Neural progenitor cell (in vitro differentiated cells): ENCODE measurements around the gene IL31RA. TPM values are rescaled to one million over a fixed set of nuclear protein-coding genes. Genes with fewer than 3 reads are reported as not detected.

Experiments
- DNase-seq: peaks from one replicate; pipeline ENCODE4 v3.0.0-alpha.2; 2016; ENCODE audit warnings: low spot score
- H2AFZ ChIP-seq: fragments of 200-600 bp; sonication (generic); replicated peaks from 2 replicates; pipeline ENCODE4 v1.6.1; 2016; ENCODE audit warnings: antibody characterized with exemption
- H3F3A ChIP-seq: fragments of 200-600 bp; sonication (generic); 2 replicates; pipeline ENCODE4 v1.6.1; 2016; ENCODE audit warnings: antibody characterized with exemption, low read depth
- H3K27ac ChIP-seq: fragments of 200-600 bp; sonication (generic); 2 replicates; pipeline ENCODE4 v1.5.1; 2016; ENCODE audit warnings: mild to moderate bottlenecking
- H3K27me3 ChIP-seq: fragments of 200-600 bp; sonication (generic); 2 replicates; pipeline ENCODE4 v1.6.1; 2016; ENCODE audit warnings: mild to moderate bottlenecking, moderate library complexity
- H3K36me3 ChIP-seq: fragments of 200-600 bp; sonication (generic); 2 replicates; pipeline ENCODE4 v1.5.1; 2016
- H3K4me1 ChIP-seq: fragments of 200-600 bp; sonication (generic); 2 replicates; pipeline ENCODE4 v1.6.1; 2016; ENCODE audit warnings: mixed run types
- H3K4me2 ChIP-seq: fragments of 200-600 bp; sonication (generic); 2 replicates; pipeline ENCODE4 v1.6.1; 2016
- H3K4me3 ChIP-seq: fragments of 200-600 bp; sonication (generic); 2 replicates; pipeline ENCODE4 v1.5.1; 2016
- H3K79me2 ChIP-seq: fragments of 200-600 bp; sonication (generic); 2 replicates; pipeline ENCODE4 v1.6.1; 2016; ENCODE audit warnings: low read depth
- H3K9ac ChIP-seq: fragments of 200-600 bp; sonication (generic); 2 replicates; pipeline ENCODE4 v1.6.1; 2016
- H3K9me3 ChIP-seq: fragments of 200-600 bp; sonication (generic); 2 replicates; pipeline ENCODE4 v1.5.1; 2016; ENCODE audit warnings: low read depth
- H4K20me1 ChIP-seq: fragments of 200-600 bp; sonication (generic); 2 replicates; pipeline ENCODE4 v1.6.1; 2016; ENCODE audit warnings: low read depth
- H3K27ac Mint-ChIP-seq: 3 replicates; pipeline ENCODE4 v1.8.0; 2021; ENCODE audit warnings: mixed read lengths
- H3K27me3 Mint-ChIP-seq: 2 replicates; pipeline ENCODE4 v1.8.0; 2022; ENCODE audit warnings: low read depth, mild to moderate bottlenecking, inconsistent platforms, moderate library complexity, mixed read lengths; ENCODE audit not compliant: insufficient read depth
- H3K36me3 Mint-ChIP-seq: 3 replicates; pipeline ENCODE4 v1.8.0; 2021; ENCODE audit warnings: mixed read lengths
- H3K4me1 Mint-ChIP-seq: 3 replicates; pipeline ENCODE4 v1.8.0; 2021; ENCODE audit warnings: mixed read lengths
- H3K4me3 Mint-ChIP-seq: 3 replicates; pipeline ENCODE4 v1.8.0; 2021; ENCODE audit warnings: mild to moderate bottlenecking, moderate library complexity, mixed read lengths
- H3K9me3 Mint-ChIP-seq: 3 replicates; pipeline ENCODE4 v1.8.0; 2020; ENCODE audit warnings: mixed read lengths
- EZH2 ChIP-seq: fragments of 200-600 bp; sonication (generic); IDR thresholded peaks from 2 replicates; pipeline ENCODE4 v1.6.1; 2017; ENCODE audit warnings: antibody characterized with exemption, mild to moderate bottlenecking, moderate library complexity
- EZH2phosphoT487 ChIP-seq: fragments of 200-600 bp; sonication (generic); IDR thresholded peaks from 2 replicates; pipeline ENCODE4 v1.6.1; 2017; ENCODE audit warnings: antibody characterized with exemption
- total RNA-seq: library from RNA; depleted of rRNA; stranded (reverse); fragments of >200 nt; gene quantifications from 2 replicates; pipeline ENCODE4 v1.2.3, GENCODE V29; 2015; ENCODE audit warnings: low replicate concordance
- TF ChIP-seq, protein P1 (sequence below): fragments of 200-600 bp; sonication (generic); IDR thresholded peaks from 2 replicates; pipeline ENCODE4 v1.5.1; 2017; ENCODE audit warnings: antibody characterized with exemption, mild to moderate bottlenecking

IL31RA gene
- total RNA-seq, 1 donor from 2014 or later, result not detected

GRCh38 chr5:55856516-55857246 is 5.5 kb downstream of the IL31RA start:
- no peaks in the 10 kb centered on the region for H3K9me3 Mint-ChIP-seq
- no peaks in the 10 kb centered on the region for H3K9me3 ChIP-seq
- H3K36me3 ChIP-seq, result no peaks in the 10 kb centered on the region
- no peaks in the 10 kb centered on the region for H3K79me2 ChIP-seq
- no peaks in the 10 kb centered on the region for H3K36me3 Mint-ChIP-seq
- H3K9ac ChIP-seq, result no peak overlapping the region
- no peak for DNase-seq
- no peaks in the 10 kb centered on the region for H3K27me3 ChIP-seq
- TF ChIP-seq EZH2phosphoT487 (no peak), EZH2 (no peak)
- TF ChIP-seq, protein P1, sequence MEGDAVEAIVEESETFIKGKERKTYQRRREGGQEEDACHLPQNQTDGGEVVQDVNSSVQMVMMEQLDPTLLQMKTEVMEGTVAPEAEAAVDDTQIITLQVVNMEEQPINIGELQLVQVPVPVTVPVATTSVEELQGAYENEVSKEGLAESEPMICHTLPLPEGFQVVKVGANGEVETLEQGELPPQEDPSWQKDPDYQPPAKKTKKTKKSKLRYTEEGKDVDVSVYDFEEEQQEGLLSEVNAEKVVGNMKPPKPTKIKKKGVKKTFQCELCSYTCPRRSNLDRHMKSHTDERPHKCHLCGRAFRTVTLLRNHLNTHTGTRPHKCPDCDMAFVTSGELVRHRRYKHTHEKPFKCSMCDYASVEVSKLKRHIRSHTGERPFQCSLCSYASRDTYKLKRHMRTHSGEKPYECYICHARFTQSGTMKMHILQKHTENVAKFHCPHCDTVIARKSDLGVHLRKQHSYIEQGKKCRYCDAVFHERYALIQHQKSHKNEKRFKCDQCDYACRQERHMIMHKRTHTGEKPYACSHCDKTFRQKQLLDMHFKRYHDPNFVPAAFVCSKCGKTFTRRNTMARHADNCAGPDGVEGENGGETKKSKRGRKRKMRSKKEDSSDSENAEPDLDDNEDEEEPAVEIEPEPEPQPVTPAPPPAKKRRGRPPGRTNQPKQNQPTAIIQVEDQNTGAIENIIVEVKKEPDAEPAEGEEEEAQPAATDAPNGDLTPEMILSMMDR, result no peak
- no peak overlapping the region for H3K27ac ChIP-seq
- peaks cover 3% of the 10 kb centered on the region for H3K4me1 Mint-ChIP-seq
- no peak overlapping the region for H2AFZ ChIP-seq
- no peak overlapping the region for H3K4me2 ChIP-seq
- no peak overlapping the region for H3K4me3 Mint-ChIP-seq
- no peak overlapping the region for H3K4me3 ChIP-seq
- H3K27me3 Mint-ChIP-seq, result peaks cover 4% of the 10 kb centered on the region
- no peaks in the 10 kb centered on the region for H3K4me1 ChIP-seq
- H3K27ac Mint-ChIP-seq, result no peak overlapping the region
- H3F3A ChIP-seq, result no peaks in the 10 kb centered on the region
- no peaks in the 10 kb centered on the region for H4K20me1 ChIP-seq

DNA sequence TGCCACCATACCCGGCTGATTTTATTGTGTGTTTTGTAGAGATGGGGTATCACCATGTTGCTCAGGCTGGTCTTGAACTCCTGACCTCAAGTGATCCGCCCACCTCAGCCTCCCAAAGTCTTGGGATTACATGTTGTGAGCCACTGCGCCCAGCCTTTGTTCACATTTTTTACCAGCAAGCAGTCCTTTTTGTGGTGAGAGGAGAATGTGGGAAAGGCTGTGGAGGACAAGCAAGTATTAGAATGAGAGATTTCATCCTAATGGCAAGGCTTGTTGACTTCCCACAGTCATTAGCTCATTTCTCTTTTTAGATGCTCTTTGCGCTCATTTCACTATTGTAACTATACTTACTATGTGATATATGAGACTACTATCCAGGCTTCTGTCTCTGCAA is 6.1 kb downstream of the IL31RA start:
- Mint-ChIP-seq H3K4me1 (peaks cover 3% of the 10 kb centered on the region), H3K27me3 (peaks cover 4% of the 10 kb centered on the region)
- no peaks in the 10 kb centered on the region for H3K27me3 ChIP-seq

DNA sequence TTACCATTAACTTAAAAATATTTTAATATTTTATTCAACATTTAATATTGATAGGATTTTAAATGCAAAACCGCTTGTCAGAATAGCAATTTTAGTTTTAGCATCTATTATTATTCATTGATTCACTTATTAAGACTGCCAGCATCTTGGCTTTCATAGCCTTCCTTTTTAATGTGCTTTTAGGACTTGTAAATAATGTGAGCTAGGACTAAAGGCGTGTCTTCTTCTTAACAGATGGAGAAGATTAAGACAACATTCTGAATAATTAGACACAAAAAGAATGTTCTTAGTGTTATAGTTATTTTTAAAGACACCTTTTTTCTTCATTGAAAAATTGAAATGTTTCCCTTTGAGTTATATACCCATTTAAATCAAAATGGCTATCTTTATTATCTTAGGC is 6.9 kb downstream of the IL31RA start:
- H3K9me3 Mint-ChIP-seq, result no peaks in the 10 kb centered on the region

More for the DNA sequence above, 6.1 kb downstream of the IL31RA start:
- H3K27ac Mint-ChIP-seq, result no peak overlapping the region
- H3K9ac ChIP-seq, result no peak overlapping the region
- no peaks in the 10 kb centered on the region for H3K36me3 Mint-ChIP-seq
- H3F3A ChIP-seq, result no peaks in the 10 kb centered on the region
- H3K36me3 ChIP-seq, result no peaks in the 10 kb centered on the region
- H3K79me2 ChIP-seq, result no peaks in the 10 kb centered on the region
- no peak overlapping the region for H3K27ac ChIP-seq
- H3K4me1 ChIP-seq, result no peaks in the 10 kb centered on the region
- no peak overlapping the region for H3K4me2 ChIP-seq
- H2AFZ ChIP-seq, result no peak overlapping the region
- no peaks in the 10 kb centered on the region for H4K20me1 ChIP-seq
- no peaks in the 10 kb centered on the region for H3K9me3 Mint-ChIP-seq
- H3K9me3 ChIP-seq, result no peaks in the 10 kb centered on the region
- no peak overlapping the region for H3K4me3 ChIP-seq
- TF ChIP-seq EZH2, result no peak
- TF ChIP-seq, protein P1, result no peak
- no peak for TF ChIP-seq EZH2phosphoT487
- no peak for DNase-seq
- no peak overlapping the region for H3K4me3 Mint-ChIP-seq

More for the DNA sequence above, 6.9 kb downstream of the IL31RA start:
- TF ChIP-seq EZH2phosphoT487, result no peak
- TF ChIP-seq, protein P1, result no peak
- no peak for TF ChIP-seq EZH2
- no peaks in the 10 kb centered on the region for H3K36me3 ChIP-seq
- Mint-ChIP-seq H3K27me3 (peaks cover 4% of the 10 kb centered on the region), H3K27ac (no peak overlapping the region), H3K36me3 (no peaks in the 10 kb centered on the region), H3K4me3 (no peak overlapping the region), H3K4me1 (peaks cover 3% of the 10 kb centered on the region)
- no peaks in the 10 kb centered on the region for H3K79me2 ChIP-seq
- H3K9me3 ChIP-seq, result no peaks in the 10 kb centered on the region
- H4K20me1 ChIP-seq, result no peaks in the 10 kb centered on the region
- no peak overlapping the region for H2AFZ ChIP-seq
- H3K9ac ChIP-seq, result no peak overlapping the region
- no peaks in the 10 kb centered on the region for H3F3A ChIP-seq
- H3K27me3 ChIP-seq, result no peaks in the 10 kb centered on the region
- no peak for DNase-seq
- no peak overlapping the region for H3K4me3 ChIP-seq
- no peak overlapping the region for H3K4me2 ChIP-seq
- H3K27ac ChIP-seq, result no peak overlapping the region
- H3K4me1 ChIP-seq, result no peaks in the 10 kb centered on the region
